ENCODE results near the gene ANGPT4. TPM values are rescaled to one million over a fixed set of nuclear protein-coding genes. Genes with fewer than 3 reads are reported as not detected.
A peak's percentile ranks its signal among the peaks of the same experiment; 100 is the strongest.

ANGPT4 gene
- total RNA-seq, 8 experiments from 2014 or later, result 0.05 to 0.28 (median 0.08) TPM; not detected in 3

DNA sequence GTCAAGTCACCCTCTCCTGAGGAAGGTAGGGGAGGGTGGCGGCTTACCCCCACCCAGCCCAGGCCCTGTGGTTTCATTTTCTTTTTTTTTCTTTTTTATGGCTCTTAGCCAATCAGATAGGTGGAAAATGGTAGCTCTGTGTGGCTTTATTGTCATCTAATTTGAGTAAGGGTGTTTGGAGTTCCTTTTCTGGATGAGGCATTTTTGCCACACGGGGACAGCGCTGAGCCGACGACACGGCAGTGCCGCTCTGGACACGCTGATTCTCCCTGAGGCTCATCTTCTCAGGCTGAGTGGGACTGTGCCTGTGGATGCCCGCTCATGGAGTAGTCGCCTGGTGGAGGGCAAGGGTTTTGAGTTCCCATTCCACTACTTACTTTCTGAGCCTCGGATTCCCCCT lies 37.6 kb upstream of the ANGPT4 start:
- peak in 4 of 8 experiments; percentile 8 to 67 (median 30) for ATAC-seq (replicated peaks in 6 of 8)
- Histone ChIP-seq H3K4me1 (replicated peaks in 1 of 2) (no peaks in the 10 kb centered on the region), H3K4me3 (no peak overlapping the region), H3K27ac (no peak overlapping the region)
- WGBS, 10 experiments, result 22 to 64% (median 48%) methylated on average over 2 to 10 of the region's 11 CpGs; no CpG with 5 or more reads in 4 of the 10 experiments
- in situ Hi-C loops (cut with MboI; ENCODE audit: low pct_unique_long_range_greater_than_20kb in 2 of 9, low sequenced_read_pairs in 9 of 9, unreplicated experiment in 9 of 9), result loop anchor here in 7 of 9 experiments (5.0 to 25.0 kb wide), 3 partner anchors 136 to 141 kb away; no protein-coding TSS in a partner anchor

DNA sequence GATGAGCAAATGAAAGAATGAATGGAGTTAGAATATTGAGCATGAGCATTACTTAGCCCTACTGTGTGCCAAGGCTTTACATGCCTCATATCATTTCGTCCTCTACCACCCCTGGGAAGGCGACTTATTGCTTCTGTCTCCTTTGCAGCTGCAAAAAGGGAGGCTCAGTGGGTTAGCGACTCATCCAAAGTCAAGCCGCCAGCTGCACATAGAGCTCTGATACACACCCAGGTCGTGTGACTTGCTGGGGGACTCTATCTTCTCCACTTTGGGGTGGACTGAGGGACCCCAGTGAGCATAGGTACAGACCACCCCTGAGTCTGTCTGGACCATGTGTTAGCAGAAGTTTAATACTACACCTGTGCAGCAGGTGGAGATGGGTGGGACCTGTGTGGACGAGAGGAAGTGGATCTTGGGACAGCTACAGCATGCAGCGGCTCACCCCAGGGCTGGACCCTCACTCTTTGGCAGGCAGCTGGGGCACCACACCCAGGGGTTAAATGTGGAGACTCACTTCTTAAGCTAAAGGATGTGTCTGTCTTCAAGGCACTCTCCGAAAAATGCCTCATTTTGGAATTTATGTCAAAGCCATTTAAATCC lies 36.2 kb upstream of the ANGPT4 start:
- in situ Hi-C loops (cut with MboI; ENCODE audit: low pct_unique_long_range_greater_than_20kb in 2 of 9, low sequenced_read_pairs in 9 of 9, unreplicated experiment in 9 of 9), result loop anchor here in 7 of 9 experiments (5.0 to 25.0 kb wide), 3 partner anchors 135 to 140 kb away; no protein-coding TSS in a partner anchor
- ATAC-seq (replicated peaks in 6 of 8), result peak in 1 of 8 experiments; percentile 89
- H3K4me1 ChIP-seq (replicated peaks in 1 of 2), result no peaks in the 10 kb centered on the region
- WGBS, 10 experiments, result 0 to 100% (median 62%) methylated on average over 1 to 5 of the region's 8 CpGs; no CpG with 5 or more reads in 2 of the 10 experiments
- H3K27ac ChIP-seq, result no peak overlapping the region
- H3K4me3 ChIP-seq, result no peak overlapping the region

DNA sequence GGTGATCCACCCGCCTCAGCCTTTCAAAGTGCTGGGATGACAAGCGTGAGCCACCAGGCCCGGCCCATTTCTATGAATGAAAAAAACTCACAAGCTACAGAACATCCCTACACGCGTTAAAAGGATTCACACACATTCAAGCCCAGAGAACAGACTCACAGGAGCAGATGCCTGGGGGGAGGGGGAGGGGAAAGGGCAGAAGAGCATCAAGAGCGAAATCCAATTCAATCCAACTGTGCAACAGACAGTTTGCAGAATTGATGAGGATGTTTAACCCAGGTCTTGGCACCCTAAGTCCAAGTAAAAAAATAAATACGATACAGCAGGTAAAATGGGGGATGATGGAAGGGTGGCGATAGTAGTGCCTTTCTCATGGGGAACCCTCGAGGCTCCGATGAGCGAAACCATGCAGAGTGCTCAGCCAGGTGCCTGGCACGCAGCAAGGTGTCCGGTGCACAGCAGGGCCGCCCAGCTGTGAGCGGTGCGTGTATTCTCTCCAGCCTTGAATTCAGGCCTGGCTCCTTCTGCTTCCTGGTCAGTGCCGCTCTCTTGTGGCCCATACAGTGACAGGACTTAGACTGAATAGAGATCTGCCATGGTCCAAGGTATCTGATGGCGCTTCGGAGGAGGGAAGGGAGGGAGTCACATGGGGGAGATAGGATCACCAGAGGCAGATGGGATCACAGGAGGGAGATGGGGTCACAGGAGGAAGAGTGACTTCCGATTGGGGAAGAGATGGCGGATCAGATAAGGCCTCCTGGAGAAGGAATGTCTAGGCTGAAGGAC lies 35.4 kb upstream of the ANGPT4 start:
- 40 to 100% (median 86%) methylated on average over 1 to 16 of the region's 21 CpGs; no CpG with 5 or more reads in 2 of the 10 experiments for WGBS, 10 experiments
- no peak overlapping the region for H3K27ac ChIP-seq
- no peaks in the 10 kb centered on the region for H3K4me1 ChIP-seq (replicated peaks in 1 of 2)
- ATAC-seq (replicated peaks in 6 of 8), result no peak
- in situ Hi-C loops (cut with MboI; ENCODE audit: low pct_unique_long_range_greater_than_20kb in 2 of 9, low sequenced_read_pairs in 9 of 9, unreplicated experiment in 9 of 9), result loop anchor here in 7 of 9 experiments (5.0 to 25.0 kb wide), 3 partner anchors 134 to 139 kb away; no protein-coding TSS in a partner anchor
- H3K4me3 ChIP-seq, result no peak overlapping the region

DNA sequence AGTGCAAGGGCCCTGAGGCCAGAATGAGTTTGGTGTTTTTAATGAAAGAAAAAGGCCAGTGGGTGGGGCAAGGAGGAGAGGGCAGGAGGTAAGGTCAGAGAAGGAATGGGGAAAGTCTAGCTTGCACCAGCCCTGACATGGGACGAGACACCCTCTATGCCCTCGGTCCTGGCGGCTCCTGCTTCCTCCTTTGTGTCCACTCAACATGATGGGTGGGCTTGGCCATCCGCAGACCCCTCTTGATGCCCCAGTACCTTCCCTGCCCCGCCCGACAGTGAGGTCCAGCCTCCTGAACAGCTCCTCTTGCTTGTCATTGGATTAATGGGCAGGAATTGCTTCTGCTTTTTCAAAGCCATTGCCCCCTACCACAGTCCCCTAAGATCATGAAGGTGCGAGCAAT lies 33.6 kb upstream of the ANGPT4 start:
- no peak for ATAC-seq (replicated peaks in 6 of 8)
- 30 to 100% (median 76%) methylated on average over 1 to 5 of the region's 7 CpGs; no CpG with 5 or more reads in 4 of the 10 experiments for WGBS, 10 experiments
- Histone ChIP-seq H3K4me3 (no peak overlapping the region), H3K27ac (no peak overlapping the region), H3K4me1 (replicated peaks in 1 of 2) (no peaks in the 10 kb centered on the region)
- in situ Hi-C loops (cut with MboI; ENCODE audit: low pct_unique_long_range_greater_than_20kb in 2 of 9, low sequenced_read_pairs in 9 of 9, unreplicated experiment in 9 of 9), result loop anchor here in 7 of 9 experiments (5.0 to 25.0 kb wide), 3 partner anchors 132 to 137 kb away; no protein-coding TSS in a partner anchor

DNA sequence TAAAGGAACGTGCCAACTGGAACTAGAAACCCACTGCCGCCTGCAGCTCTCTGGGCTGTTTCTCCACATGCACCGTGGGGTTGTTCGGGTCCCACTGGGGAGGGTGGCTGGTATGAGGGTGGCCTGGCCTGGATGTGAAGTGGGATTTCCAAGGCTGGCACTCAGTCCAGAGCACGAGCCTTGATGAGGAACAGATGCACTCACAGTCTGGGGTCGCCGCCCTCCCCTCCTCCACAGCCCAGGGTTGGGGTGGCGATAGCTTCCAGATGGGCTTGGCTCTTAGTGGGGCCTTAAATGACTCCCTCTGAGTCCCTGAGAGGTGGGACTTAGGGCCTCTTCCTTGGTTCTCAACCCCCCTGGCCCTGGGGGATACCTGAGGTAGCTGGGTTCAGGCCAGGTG lies 30.7 kb upstream of the ANGPT4 start:
- 0 to 80% (median 50%) methylated on average over 2 to 8 of the region's 8 CpGs; no CpG with 5 or more reads in 4 of the 10 experiments for WGBS, 10 experiments
- no peak overlapping the region for H3K4me3 ChIP-seq
- no peaks in the 10 kb centered on the region for H3K4me1 ChIP-seq (replicated peaks in 1 of 2)
- in situ Hi-C loops (cut with MboI; ENCODE audit: low pct_unique_long_range_greater_than_20kb in 2 of 9, low sequenced_read_pairs in 9 of 9, unreplicated experiment in 9 of 9), result no loop called here
- no peak for ATAC-seq (replicated peaks in 6 of 8)
- no peak overlapping the region for H3K27ac ChIP-seq

DNA sequence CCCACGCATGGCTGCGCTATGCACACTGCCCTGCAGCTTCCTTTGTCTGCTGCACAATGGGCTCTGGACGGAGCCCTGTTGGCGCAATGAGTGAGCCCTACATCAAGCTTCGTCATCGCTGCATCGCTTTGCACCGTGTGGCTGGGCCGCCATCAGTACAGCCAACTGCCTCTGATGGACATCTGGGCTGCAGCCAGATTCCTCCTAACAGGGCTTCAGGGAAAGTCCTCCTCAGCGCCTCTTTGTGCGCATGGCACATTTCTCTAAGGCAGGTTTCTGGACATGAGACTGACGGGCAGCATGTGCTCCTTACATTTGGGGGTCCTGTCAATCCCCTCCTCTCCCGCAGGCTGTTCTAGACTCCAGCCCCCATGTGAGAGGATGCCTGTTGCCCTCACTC lies 29.7 kb upstream of the ANGPT4 start:
- Histone ChIP-seq H3K4me1 (replicated peaks in 1 of 2) (no peaks in the 10 kb centered on the region), H3K27ac (no peak overlapping the region), H3K4me3 (no peak overlapping the region)
- in situ Hi-C loops (cut with MboI; ENCODE audit: low pct_unique_long_range_greater_than_20kb in 2 of 9, low sequenced_read_pairs in 9 of 9, unreplicated experiment in 9 of 9), result no loop called here
- ATAC-seq (replicated peaks in 6 of 8), result no peak
- WGBS, 10 experiments, result 68 to 100% (median 83%) methylated on average over 1 to 8 of the region's 13 CpGs; no CpG with 5 or more reads in 3 of the 10 experiments

DNA sequence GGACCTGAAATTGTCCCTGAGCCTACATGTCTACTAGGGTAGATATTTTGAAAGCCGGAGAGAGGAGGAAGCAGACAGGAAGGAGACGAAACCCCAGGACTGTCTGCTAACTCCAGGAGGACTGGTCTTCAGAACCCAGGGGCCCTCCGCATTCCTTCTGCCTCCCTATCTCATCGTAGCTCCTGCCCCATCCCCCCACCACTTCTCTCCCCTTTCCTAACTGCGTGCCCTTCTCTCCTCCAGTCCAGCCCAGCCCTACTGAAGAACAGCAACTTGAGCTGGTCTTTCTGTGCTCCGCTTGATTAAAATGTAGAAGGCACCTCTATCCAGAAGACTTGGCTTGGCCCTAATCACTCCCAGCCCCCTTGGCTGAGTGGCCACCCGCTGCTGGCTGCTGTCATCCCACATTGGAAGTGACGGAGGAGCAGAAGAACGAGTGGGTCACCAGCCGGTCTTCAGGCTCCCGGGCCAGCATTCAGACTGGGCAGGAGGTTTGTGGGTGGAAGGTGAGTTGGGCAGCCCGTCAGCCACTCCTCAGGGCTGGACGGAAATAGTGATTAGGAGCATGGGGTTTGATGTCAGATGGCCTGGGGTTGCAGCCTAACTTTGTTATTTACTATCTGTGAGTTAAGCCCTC lies 28.8 kb upstream of the ANGPT4 start:
- H3K27ac ChIP-seq, result no peak overlapping the region
- no peak for ATAC-seq (replicated peaks in 6 of 8)
- H3K4me1 ChIP-seq (replicated peaks in 1 of 2), result no peaks in the 10 kb centered on the region
- H3K4me3 ChIP-seq, result no peak overlapping the region
- 0 to 100% (median 63%) methylated on average over 1 to 8 of the region's 13 CpGs; no CpG with 5 or more reads in 2 of the 10 experiments for WGBS, 10 experiments
- in situ Hi-C loops (cut with MboI; ENCODE audit: low pct_unique_long_range_greater_than_20kb in 2 of 9, low sequenced_read_pairs in 9 of 9, unreplicated experiment in 9 of 9), result no loop called here

DNA sequence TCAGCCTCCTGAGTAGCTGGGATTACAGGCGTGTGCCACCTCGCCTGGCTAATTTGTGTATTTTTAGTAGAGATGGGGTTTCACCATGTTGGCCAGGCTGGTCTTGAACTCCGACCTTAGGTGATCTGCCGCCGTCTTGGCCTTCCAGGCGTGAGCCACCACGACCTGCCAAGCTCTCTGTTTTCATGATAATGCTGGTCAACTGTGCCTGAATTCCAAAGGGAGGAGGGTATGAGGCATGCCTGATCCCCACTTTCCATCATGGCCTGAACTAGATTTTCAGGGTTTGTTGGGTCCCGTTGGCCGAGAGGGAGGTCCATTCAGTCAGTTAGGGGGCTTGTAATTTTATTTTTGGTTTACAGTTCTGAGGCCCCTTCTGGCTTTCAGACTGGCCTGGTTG lies 28.0 kb upstream of the ANGPT4 start:
- ATAC-seq (replicated peaks in 6 of 8), result no peak
- in situ Hi-C loops (cut with MboI; ENCODE audit: low pct_unique_long_range_greater_than_20kb in 2 of 9, low sequenced_read_pairs in 9 of 9, unreplicated experiment in 9 of 9), result no loop called here
- Histone ChIP-seq H3K27ac (no peak overlapping the region), H3K4me3 (no peak overlapping the region), H3K4me1 (replicated peaks in 1 of 2) (no peaks in the 10 kb centered on the region)
- 40 to 94% (median 81%) methylated on average over 1 to 2 of the region's 9 CpGs; no CpG with 5 or more reads in 4 of the 10 experiments for WGBS, 10 experiments

DNA sequence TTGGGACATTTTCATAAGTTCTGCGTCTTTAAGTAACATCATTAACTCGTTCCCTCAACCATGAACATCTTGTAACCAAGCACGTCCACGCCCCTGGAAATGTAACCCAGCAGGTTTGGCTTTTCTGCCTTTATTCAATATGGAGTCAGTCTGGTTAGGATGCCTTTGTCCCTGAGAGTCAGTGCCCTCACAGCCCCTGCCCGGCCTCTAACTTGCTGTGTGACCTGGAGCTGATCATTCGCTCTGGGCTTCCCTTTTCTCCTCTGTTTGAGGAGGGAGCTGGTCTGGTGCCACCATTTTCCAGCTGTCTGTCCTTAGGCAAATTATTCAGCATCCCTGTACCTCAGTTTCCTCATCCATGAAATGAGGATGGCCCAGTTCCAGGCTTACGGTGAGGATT lies 26.5 kb upstream of the ANGPT4 start:
- WGBS, 10 experiments, result 50 to 100% (median 70%) methylated on average over 1 to 4 of the region's 7 CpGs
- Histone ChIP-seq H3K27ac (no peak overlapping the region), H3K4me3 (no peak overlapping the region), H3K4me1 (replicated peaks in 1 of 2) (no peaks in the 10 kb centered on the region)
- ATAC-seq (replicated peaks in 6 of 8), result no peak
- in situ Hi-C loops (cut with MboI; ENCODE audit: low pct_unique_long_range_greater_than_20kb in 2 of 9, low sequenced_read_pairs in 9 of 9, unreplicated experiment in 9 of 9), result no loop called here

DNA sequence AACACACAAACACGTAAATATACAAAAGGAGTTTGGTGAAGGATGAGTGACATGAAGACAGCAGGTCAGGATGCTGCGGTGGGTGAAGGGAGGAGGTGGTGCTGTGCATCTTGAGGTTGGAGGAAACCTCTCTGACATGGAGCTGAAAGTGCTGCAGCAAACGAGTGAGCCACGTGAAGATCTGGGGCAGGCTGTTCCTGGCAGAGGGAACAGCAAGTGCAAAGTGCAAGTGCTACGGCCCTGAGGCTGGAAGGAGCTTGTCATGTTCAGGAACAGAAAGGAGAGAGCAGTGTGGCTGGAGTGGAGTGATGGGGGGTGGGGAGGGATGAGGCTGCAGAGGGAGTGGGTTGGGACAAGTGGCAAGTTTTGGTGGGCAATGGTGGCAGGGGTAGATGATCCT lies 24.8 kb upstream of the ANGPT4 start:
- Histone ChIP-seq H3K4me3 (no peak overlapping the region), H3K27ac (no peak overlapping the region), H3K4me1 (replicated peaks in 1 of 2) (no peaks in the 10 kb centered on the region)
- in situ Hi-C loops (cut with MboI; ENCODE audit: low pct_unique_long_range_greater_than_20kb in 2 of 9, low sequenced_read_pairs in 9 of 9, unreplicated experiment in 9 of 9), result no loop called here
- WGBS, 10 experiments, result 0 to 79% (median 58%) methylated on average over 1 to 5 of the region's 5 CpGs; no CpG with 5 or more reads in 5 of the 10 experiments
- no peak for ATAC-seq (replicated peaks in 6 of 8)

DNA sequence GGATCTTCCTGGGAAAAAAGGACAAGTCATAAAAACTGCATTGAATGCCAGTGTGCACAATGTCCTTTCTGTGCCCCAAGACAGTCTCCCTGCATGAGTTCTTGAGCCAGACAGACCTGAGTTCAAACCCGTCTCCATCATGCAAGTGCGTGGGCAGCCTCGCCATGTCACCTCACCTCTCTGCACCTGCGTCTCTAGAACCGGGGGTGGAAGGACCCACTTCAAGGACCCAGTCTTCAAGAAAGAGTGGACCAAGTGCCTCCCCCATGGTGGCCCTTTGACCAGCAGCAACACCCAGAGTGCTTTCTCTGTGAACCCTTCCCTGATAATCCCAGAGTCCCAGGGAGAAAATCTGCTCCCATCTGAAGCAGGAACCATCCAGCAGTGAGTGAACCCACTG lies 23.5 kb upstream of the ANGPT4 start:
- in situ Hi-C loops (cut with MboI; ENCODE audit: low pct_unique_long_range_greater_than_20kb in 2 of 9, low sequenced_read_pairs in 9 of 9, unreplicated experiment in 9 of 9), result no loop called here
- no peak overlapping the region for H3K4me3 ChIP-seq
- no peak overlapping the region for H3K27ac ChIP-seq
- ATAC-seq (replicated peaks in 6 of 8), result no peak
- WGBS, 10 experiments, result 70 to 93% (median 83%) methylated on average over 1 to 5 of the region's 5 CpGs; no CpG with 5 or more reads in 6 of the 10 experiments
- no peaks in the 10 kb centered on the region for H3K4me1 ChIP-seq (replicated peaks in 1 of 2)

DNA sequence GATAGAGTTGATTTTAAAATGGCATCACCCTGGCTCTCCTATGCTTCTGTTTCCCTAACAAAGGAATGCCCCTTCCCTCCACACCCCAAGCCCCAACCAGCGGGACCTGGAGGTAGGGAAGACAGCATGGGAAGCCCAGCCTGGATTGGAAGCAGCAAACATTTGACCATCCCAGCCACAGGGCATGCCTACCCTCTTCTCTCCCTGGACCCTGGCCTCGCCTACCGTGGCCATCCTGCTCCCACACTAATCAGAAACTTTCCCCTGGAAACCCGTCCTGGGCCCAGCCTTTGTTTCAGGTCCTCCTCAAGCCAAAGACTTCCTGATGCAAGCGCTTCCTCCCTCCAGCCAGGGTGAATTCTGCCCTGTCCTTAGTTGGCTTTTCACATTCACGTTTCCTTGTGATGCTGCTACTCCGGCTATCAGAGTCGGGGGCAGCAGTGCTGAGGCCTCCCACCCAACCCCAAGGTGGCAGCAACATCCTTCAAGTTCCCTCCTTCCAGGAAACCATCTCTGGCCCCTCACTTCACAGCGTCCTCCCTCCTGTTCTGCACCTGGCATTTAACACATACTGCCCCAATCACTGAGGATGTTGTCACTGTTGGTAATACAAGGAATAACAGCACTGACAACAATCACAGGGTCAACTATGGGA lies 18.2 kb upstream of the ANGPT4 start:
- no peak for ATAC-seq (replicated peaks in 6 of 8)
- no peak overlapping the region for H3K4me3 ChIP-seq
- in situ Hi-C loops (cut with MboI; ENCODE audit: low pct_unique_long_range_greater_than_20kb in 2 of 9, low sequenced_read_pairs in 9 of 9, unreplicated experiment in 9 of 9), result no loop called here
- WGBS, 10 experiments, result 0 to 80% (median 43%) methylated on average over 1 to 7 of the region's 9 CpGs; no CpG with 5 or more reads in 1 of the 10 experiments
- H3K27ac ChIP-seq, result no peak overlapping the region
- no peaks in the 10 kb centered on the region for H3K4me1 ChIP-seq (replicated peaks in 1 of 2)
